Activated CD4-positive, alpha-beta T cell treated with anti-CD3 and anti-CD28 coated beads, Interleukin-2, Interleukin-6, amounts not matched to agents 100 ng/mL and 50 ng/mL, durations not matched to agents 16 hours and 8 hours (primary cell): ENCODE data around the gene GLMN.

Source experiments
- DNase-seq: peaks from one replicate; pipeline ENCODE4 v3.0.0-alpha.2; 2020

GLMN gene, protein sequence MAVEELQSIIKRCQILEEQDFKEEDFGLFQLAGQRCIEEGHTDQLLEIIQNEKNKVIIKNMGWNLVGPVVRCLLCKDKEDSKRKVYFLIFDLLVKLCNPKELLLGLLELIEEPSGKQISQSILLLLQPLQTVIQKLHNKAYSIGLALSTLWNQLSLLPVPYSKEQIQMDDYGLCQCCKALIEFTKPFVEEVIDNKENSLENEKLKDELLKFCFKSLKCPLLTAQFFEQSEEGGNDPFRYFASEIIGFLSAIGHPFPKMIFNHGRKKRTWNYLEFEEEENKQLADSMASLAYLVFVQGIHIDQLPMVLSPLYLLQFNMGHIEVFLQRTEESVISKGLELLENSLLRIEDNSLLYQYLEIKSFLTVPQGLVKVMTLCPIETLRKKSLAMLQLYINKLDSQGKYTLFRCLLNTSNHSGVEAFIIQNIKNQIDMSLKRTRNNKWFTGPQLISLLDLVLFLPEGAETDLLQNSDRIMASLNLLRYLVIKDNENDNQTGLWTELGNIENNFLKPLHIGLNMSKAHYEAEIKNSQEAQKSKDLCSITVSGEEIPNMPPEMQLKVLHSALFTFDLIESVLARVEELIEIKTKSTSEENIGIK

DNA sequence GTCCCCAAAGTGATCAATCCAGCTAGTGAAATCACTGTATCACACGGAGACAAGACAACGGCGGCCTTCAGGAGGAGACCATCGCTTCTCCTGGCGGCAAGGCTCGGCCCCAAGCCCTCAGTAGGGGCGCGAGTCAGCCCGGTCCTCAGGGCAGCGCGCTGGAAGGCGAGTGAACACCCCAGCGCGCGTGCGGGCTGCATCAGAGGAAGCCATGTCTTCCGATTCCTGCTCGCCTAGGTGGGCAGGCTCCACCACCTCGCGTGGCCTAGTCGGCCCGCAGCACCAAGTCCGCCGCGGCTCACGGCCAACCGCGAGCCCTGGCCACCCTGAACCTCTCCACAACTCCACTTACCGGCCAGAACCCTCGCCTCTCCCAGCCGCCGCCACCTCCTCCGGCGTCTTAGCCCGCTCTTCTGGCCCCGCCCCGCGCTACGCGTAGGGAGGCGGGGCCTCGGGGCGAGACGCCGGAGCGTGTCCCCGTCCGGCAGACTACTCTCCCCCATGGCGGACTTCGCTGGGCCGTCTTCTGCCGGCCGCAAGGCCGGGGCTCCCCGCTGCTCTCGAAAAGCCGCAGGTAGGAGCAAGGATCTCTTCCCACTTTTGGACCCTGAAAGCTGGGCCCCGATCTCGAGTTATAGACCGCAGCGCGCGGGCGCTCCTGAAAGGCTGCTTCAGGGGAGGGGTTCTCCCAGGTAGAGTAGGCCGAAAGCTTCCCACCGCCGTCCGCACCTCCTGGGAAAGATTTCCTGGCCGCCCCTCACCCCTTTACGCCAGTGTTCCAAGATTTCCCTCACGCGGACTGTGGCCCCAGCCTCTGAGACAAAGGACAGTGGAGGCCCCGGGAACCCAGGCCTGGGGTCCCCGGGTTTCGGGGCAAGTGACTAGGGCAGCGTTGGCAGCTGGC is at the start of gene GLMN, which contains the start of gene RPAP2:
Gene GLMN (minus strand): TSS at position 415 of the 904 bp plus-strand sequence. CDS start 988 bp downstream, outside the sequence.
Gene RPAP2 (plus strand): TSS at position 487 of the 904 bp plus-strand sequence. CDS start 15 bp downstream, at position 502.
- DNase-seq, result peak; percentile 86

- no peak for DNase-seq
Observed at GRCh38 chr1:92346866-92347640, 48.3 kb upstream of the GLMN start.

DNA sequence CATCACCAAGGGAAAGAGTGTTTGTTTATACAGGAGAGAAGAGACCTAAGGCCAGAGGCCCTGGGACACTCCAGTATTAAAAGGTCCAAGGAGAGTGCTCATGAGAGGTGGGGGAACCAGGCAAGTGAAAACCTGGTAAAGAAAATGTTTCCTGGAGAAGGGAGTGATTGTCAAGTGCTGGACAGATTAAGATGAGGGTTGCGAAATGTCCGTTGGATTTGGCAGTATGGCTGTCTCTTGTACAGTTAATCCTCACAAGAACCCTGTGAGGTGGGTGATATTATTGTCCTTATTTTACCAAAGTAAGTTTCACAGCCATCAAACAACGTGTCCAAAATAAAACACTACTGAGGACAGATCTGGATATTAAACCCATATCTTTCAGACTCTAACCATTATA is 44.3 kb upstream of the GLMN start:
- no peak for DNase-seq

DNA sequence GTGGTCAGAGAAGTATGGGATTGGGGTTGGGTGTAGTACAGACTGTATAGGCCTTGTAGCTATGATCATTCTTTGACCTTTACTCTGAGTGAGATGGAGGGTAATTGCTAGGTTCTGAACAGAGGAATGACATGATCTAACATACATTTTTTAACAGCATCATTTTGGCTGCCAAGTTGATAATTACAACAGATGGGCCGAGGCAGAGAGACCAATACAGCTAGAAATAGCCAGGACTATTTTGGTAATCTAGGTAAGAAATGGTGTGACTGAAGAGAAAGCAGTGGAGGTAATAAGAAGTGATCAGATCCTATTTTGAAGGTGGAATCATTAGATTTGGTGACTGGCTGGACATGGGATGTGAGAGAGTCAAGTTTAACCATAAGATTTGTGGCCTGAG is 43.6 kb upstream of the GLMN start:
- no peak for DNase-seq

GRCh38 chr1:92340154-92340553 is 41.4 kb upstream of the GLMN start:
- DNase-seq, result no peak

- DNase-seq, result no peak
Observed at GRCh38 chr1:92333668-92334067, 34.9 kb upstream of the GLMN start.

GRCh38 chr1:92329347-92330129 is 30.8 kb upstream of the GLMN start:
- DNase-seq, result no peak

DNA sequence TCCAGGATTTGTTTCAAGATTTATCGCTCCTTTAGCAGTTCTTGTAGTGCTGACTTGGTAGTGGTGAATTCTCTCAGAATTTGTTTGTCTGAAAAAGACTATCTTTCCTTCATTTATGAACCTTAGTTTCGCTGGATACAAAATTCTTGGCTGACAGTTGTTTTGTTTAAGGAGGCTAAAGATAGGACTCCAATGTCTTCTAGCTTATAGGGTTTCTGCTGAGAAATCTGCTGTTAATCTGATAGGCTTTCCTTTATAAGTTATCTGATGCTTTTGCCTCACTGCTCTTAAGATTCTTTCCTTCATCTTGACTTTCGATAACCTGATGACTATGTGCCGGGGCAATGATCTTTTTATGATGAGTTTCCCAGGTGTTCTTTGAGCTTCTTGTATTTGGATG is 29.0 kb upstream of the GLMN start:
- no peak for DNase-seq

GRCh38 chr1:92326681-92327080 is 27.9 kb upstream of the GLMN start:
- no peak for DNase-seq

- DNase-seq, result no peak
Observed at GRCh38 chr1:92324784-92325183, 26.0 kb upstream of the GLMN start.

GRCh38 chr1:92323473-92324453 is 25.0 kb upstream of the GLMN start:
- DNase-seq, result peak; percentile 21

- DNase-seq, result peak; percentile 38
Observed at GRCh38 chr1:92317836-92318493, 19.2 kb upstream of the GLMN start.

- peak; percentile 58 for DNase-seq
Observed at GRCh38 chr1:92315766-92316599, 17.2 kb upstream of the GLMN start.

GRCh38 chr1:92314024-92314423 is 15.2 kb upstream of the GLMN start:
- DNase-seq, result peak; percentile 46

- peak; percentile 35 for DNase-seq
Observed at GRCh38 chr1:92310185-92310597, 11.4 kb upstream of the GLMN start.

DNA sequence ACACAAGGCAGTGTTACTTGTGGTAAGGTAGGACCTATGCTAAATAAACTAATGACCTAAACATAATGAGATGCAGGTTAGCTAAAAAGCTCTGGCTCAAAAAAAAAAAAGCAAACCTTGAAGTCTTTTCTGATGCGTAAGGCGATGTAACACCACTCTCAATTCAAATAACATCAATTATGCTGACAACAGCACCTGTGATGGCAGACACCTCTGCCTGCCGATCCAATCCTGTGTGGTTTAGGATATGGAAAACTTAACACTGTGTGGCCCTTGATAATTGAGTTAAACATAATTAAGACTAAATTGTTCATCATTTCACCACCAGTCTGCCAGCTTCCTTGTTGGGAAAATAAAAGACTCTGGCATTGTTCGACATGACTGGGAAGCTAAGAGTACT is 9.2 kb upstream of the GLMN start:
- no peak for DNase-seq

- DNase-seq, result no peak
Observed at GRCh38 chr1:92306020-92306419, 7.2 kb upstream of the GLMN start.

DNA sequence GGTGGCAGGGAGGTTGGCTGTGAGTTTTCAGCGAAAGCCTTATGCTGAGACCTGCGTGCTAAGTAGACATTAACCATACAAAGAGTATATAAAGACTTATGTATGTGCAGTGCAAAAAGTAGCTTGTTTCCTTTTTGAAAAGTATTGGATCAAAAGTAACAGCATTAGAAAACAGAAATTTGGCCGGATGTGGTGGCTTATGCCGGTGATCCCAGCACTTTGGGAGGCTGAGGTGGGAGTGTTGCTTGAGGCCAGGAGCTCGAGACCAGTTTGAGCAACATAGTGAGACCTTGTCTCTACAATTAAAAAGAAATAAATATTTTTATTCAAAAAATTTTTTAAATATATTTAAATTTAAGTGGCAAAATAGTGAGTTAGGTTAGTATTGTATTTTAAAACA is 2.2 kb upstream of the GLMN start:
- DNase-seq, result no peak
